ENCODE measurements around the gene PICALM.

DNA sequence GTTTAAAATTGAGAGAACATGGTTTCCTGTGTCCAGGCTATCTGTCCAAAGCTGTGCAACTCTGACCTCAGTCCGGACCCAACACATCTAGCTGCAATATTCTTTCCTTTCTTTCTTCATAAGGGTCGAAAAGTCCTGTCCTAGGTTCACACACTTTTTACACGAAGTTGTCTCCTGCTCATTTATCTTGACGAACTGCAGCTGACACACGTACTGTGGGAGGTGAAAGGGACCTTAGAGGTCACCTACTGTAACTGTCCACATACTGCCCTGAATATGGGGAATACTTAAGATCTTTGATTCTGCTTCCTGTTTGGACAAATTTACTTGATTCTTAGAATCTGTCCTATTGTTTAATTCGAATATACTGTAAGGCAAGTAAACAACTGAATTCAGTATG is 107.8 kb downstream of the PICALM start:
- no peak for TF ChIP-seq POLR2AphosphoS5 (IDR thresholded peaks at IDR 0.05; ENCODE audit: low read length)
- TF ChIP-seq, protein P1, sequence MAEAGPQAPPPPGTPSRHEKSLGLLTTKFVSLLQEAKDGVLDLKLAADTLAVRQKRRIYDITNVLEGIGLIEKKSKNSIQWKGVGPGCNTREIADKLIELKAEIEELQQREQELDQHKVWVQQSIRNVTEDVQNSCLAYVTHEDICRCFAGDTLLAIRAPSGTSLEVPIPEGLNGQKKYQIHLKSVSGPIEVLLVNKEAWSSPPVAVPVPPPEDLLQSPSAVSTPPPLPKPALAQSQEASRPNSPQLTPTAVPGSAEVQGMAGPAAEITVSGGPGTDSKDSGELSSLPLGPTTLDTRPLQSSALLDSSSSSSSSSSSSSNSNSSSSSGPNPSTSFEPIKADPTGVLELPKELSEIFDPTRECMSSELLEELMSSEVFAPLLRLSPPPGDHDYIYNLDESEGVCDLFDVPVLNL (IDR thresholded peaks at IDR 0.05; ENCODE audit: low read depth, low read length), result no peak
- TF ChIP-seq, protein P2, sequence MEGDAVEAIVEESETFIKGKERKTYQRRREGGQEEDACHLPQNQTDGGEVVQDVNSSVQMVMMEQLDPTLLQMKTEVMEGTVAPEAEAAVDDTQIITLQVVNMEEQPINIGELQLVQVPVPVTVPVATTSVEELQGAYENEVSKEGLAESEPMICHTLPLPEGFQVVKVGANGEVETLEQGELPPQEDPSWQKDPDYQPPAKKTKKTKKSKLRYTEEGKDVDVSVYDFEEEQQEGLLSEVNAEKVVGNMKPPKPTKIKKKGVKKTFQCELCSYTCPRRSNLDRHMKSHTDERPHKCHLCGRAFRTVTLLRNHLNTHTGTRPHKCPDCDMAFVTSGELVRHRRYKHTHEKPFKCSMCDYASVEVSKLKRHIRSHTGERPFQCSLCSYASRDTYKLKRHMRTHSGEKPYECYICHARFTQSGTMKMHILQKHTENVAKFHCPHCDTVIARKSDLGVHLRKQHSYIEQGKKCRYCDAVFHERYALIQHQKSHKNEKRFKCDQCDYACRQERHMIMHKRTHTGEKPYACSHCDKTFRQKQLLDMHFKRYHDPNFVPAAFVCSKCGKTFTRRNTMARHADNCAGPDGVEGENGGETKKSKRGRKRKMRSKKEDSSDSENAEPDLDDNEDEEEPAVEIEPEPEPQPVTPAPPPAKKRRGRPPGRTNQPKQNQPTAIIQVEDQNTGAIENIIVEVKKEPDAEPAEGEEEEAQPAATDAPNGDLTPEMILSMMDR (IDR thresholded peaks at IDR 0.05 in 2 of 3, conservative IDR thresholded peaks at IDR 0.05 in 1 of 3; ENCODE audit: control insufficient read depth in 2 of 3, extremely low read depth in 1 of 3, insufficient read depth in 1 of 3, low read depth in 3 of 3, low read length in 3 of 3), result no peak
- TF ChIP-seq KDM1A (IDR thresholded peaks at IDR 0.05; ENCODE audit: borderline replicate concordance), result no peak
- no peak for TF ChIP-seq SPI1 (IDR thresholded peaks at IDR 0.05; ENCODE audit: borderline replicate concordance, insufficient read depth, low read depth, low read length)
- no peak for TF ChIP-seq EGR1 (IDR thresholded peaks at IDR 0.05; ENCODE audit: borderline replicate concordance in 1 of 2, low read depth in 2 of 2, low read length in 2 of 2)
- TF ChIP-seq RAD21 (IDR thresholded peaks at IDR 0.05; ENCODE audit: insufficient read depth, low read depth, low read length), result no peak
- TF ChIP-seq CREB1 (IDR thresholded peaks at IDR 0.05; ENCODE audit: low read depth), result no peak
- TF ChIP-seq MEF2A (IDR thresholded peaks at IDR 0.05; ENCODE audit: insufficient read depth, low read depth, low read length), result no peak
- TF ChIP-seq, protein P3, sequence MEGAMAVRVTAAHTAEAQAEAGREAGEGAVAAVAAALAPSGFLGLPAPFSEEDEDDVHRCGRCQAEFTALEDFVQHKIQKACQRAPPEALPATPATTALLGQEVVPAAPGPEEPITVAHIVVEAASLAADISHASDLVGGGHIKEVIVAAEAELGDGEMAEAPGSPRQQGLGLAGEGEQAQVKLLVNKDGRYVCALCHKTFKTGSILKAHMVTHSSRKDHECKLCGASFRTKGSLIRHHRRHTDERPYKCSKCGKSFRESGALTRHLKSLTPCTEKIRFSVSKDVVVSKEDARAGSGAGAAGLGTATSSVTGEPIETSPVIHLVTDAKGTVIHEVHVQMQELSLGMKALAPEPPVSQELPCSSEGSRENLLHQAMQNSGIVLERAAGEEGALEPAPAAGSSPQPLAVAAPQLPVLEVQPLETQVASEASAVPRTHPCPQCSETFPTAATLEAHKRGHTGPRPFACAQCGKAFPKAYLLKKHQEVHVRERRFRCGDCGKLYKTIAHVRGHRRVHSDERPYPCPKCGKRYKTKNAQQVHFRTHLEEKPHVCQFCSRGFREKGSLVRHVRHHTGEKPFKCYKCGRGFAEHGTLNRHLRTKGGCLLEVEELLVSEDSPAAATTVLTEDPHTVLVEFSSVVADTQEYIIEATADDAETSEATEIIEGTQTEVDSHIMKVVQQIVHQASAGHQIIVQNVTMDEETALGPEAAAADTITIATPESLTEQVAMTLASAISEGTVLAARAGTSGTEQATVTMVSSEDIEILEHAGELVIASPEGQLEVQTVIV (IDR thresholded peaks at IDR 0.05; ENCODE audit: borderline replicate concordance, partially characterized antibody), result no peak
- TF ChIP-seq NFIC (IDR thresholded peaks at IDR 0.05; ENCODE audit: low read depth, low read length), result no peak
- no peak for TF ChIP-seq POLR2A (IDR thresholded peaks at IDR 0.05; ENCODE audit: low read depth, low read length)
- no peak for TF ChIP-seq ASH2L (IDR thresholded peaks at IDR 0.05; ENCODE audit: borderline replicate concordance, low read depth)
- no peak for TF ChIP-seq EZH2 (IDR thresholded peaks at IDR 0.05; ENCODE audit: borderline replicate concordance, control insufficient read depth, low read depth, low read length)

Measured in GM12878 (cell line).